ENCODE data around the gene FARSA.

FARSA gene

DNA sequence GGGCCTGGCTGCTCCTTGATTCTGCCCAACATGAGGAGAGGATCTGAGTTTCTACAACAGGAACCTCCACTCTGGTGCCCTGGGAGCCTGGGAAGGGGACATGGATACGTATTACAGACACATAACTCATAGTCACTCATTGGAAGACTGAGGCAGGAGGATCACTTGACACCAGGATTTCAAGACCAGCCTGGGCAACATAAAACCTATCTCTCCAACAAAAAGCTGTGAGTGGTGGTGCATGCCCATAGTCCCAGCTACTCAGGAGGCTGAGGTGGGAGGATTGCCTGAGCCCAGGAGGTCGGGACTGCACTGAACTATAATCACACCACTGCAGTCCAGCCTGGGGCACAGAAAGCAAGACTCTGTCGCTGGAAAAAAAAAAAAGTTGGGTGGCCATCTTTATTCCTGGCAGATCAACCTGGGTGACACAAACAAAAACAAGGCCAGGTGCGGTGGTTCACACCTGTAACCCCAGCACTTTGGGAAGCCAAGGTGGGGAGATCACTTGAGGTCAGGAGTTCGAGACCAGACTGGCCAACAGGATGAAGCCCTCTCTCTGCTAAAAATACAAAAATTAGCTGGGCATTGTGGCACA is 45.4 kb downstream of the FARSA start:
- DNase-seq, result no peak

DNA sequence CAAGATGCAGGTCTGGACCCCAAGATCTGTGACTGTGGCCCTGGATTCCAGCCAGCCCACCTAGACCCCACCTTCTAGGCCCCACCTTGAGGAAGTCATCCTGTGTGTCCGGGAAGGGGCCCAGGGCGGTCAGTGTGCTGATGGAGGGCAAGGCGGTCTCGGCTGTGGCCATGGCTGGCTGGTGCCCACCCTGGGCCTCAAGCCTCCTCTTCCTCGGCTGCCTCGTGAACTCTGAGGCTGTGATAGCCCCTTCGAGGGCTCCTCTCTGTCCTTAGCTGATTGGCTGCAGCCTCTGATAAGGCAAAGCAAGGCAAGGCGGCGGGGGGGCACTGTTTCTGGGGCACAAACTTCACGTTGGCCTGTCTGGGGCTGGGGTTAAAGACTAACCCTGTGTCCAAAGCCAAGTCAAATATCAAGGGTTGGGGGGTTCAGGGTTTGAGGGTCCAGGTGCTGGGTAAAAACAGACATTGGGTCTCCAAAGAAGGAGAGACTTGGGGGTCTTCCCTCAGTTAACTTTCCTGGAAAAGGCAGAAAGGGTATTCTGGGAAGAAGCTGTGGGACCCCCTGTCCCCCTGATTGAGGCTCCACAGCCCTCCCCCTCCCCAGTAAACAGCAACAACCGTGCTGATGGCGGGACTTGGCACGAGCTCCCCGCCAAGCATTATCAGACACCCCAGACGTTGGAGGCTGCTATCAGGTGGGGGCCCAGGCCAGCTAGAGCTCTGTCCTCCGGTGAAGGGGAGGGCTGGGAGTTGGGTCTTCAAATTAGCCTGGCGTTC is 46.4 kb downstream of the FARSA start, which contains the start of gene KLF1:
Gene KLF1 (minus strand): TSS at position 233 of the 779 bp plus-strand sequence. CDS start 61 bp downstream, at position 172.
- no peak for DNase-seq

DNA sequence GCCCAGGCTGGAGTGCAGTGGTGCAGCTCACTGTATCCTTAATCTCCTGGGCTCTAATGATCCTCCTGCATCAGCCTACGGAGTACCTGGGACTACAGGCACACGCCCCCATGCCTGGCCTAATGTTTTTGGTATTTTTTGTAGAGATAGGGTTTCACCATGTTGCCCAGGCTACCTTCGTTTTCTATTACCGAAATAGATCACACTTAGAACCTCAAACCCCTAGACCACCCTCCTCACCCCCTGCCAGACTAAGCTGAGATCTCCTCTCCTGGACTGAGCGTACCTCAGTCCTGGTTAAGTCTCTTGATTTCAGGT is 46.9 kb downstream of the FARSA start:
- DNase-seq, result no peak

DNA sequence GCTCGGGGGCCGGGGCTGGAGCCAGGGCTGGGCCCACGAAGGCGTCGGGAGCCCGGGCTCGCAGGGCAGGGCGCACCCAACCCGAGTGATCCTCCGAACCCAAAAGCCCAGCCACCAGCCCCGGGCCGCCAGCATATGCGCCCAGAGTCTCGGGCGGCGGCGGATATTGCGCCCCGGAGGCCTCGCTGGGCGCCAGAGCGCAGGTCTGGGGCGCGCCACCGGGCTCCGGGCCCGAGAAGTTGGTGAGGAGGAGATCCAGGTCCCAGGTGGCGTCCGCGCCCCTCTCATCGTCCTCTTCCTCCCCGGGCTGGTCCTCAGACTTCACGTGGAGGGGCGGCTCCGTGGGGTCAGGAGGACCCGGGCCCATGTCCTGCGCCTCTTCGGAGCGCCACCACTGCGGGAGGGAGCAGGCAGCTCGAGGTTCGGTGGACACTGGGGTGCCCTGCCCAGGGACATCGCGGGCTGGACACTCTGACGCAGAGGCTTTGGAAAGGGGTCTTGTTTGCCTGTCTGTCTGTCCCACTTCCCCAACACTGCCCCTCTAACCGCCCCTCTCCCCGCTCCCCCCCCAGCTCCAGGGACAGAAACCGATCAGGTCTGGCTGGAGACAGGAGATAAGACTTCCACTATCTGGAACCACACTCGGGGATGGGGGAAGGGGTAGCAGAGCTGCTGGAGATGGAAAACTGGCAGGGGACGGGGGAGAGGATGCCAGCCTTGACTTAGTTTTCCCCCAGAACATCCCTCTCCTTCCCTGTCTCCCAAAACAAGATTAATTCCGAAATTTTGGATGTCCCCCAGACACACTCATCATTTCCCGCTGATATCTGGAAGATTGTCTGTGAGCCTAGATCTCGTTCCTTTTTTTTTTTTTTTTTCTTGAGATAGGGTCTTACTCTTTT is 47.5 kb downstream of the FARSA start:
- no peak for DNase-seq

DNA sequence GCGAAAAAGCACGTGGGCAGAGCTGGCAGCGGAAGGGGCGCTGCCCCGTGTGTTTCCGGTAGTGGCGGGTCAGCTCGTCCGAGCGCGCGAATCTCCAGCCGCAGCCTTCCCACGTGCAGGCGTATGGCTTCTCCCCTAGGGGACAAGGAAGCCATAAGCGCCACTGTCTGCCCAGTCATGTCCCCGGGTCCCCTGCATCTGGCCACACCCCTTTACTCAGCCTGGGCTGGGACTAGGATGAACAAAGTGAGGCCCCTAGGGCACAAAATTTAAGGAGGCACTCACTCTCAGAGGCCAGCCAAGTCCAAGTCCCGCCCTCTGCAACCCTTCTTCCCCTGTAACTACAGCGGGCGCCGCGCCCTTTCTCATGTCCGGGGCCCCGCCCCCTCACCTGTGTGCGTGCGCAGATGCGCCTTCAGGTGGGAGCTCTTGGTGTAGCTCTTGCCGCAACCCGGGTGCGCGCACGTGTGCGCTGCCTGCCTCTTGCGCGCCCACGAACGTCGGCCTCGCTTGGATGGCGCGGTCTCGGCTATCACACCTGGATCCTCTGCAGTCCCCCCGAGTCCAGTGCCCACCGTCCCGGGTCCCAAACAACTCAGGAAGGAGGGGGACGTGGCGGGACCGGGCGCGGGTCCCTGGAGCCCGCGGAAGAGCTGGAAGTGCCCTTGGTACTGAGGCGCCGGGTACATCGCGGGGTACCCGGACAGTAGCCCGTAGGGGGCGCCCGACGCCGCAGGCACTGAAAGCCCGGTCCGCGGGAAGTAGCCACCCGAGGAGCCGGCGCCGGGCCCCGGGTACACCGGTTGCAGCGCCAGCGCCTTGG is 48.4 kb downstream of the FARSA start:
- DNase-seq, result peak; percentile 91

DNA sequence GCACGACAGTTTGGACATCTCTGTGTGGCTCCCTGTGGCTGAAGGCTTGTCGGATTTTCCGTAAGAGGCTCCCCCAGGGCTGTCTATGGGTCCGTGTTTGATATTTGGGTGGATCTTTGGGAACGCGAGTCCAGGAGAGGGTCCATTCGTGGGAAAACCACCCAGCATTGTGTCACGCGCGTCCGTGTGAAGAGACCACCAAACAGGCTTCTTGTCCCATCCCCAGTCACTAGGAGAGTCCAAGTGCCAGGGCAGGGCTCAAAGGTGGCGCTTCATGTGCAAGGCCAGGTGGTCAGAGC is 48.9 kb downstream of the FARSA start:
- DNase-seq, result no peak

DNA sequence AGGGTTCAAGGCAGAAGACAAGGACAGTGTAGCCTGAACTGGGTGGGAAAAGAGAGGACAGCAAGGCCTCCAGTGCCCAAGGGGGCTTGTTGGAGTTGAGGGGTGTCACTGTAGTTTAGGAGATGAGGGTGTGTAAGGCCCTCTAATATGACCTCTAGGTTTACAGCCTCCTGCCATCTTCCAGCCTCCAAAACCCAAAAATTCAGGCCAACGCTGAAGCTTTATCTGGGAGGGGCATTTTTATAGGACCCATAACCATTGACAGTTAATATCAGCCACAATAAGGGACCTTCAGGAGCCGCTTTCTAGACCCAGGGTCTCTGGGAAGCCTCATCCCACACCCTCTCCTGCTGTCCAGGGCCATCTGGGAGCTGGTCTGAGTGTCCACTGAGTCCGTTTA is 49.3 kb downstream of the FARSA start:
- DNase-seq, result no peak

DNA sequence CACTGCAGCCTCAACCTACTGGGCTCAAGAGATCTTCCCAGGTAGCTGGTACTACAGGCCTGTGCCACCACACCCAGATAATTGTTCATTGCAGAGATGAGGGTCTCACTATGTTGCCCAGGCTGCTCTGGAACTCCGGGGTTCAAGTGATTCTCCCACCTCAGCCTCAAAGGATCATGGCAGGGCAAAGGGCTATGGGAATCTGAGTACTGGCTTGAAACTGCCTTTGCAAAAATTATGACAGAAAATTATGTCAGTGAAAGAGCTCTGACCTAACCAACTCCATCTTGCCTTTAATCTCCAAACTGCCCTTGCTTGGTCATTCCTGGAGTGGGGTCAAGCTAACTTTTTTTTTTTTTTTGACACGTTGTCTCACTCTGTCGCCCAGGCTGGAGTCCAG is 50.9 kb downstream of the FARSA start:
- no peak for DNase-seq

DNA sequence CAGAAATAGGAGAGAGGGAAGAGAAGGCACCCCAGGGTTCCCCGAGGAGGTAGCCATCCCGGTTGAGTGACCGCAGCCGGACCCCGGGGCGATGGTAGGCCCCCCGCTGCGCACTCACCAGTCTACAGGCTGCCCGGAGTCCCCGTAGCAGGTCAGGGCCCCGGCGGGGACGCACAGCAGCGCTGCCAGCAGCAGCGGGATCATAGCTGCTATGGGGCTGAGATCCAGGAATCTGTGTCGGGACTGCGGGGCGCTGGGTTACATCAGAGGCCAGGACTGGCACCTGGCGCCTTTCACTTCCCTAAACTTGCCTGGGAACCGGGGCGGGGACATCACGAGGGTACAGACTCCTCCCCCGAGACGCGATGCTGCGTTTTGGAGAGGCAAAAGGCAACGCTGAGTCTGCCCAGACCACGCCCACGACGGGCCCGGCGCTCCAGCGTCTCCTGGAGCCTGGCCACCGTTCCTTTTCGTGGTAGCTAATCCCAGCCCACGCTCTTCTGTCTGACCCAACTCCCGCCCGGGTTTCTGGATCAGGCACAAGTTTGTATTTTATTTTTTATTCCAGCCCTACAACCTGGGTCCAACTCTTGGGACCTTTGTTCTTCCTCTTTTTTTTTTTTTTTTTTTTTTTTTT is 52.2 kb downstream of the FARSA start, which contains the start of gene DNASE2:
Gene DNASE2 (minus strand): TSS at position 278 of the 637 bp plus-strand sequence. CDS start 74 bp downstream, at position 204.
- DNase-seq, result peak; percentile 87

DNA sequence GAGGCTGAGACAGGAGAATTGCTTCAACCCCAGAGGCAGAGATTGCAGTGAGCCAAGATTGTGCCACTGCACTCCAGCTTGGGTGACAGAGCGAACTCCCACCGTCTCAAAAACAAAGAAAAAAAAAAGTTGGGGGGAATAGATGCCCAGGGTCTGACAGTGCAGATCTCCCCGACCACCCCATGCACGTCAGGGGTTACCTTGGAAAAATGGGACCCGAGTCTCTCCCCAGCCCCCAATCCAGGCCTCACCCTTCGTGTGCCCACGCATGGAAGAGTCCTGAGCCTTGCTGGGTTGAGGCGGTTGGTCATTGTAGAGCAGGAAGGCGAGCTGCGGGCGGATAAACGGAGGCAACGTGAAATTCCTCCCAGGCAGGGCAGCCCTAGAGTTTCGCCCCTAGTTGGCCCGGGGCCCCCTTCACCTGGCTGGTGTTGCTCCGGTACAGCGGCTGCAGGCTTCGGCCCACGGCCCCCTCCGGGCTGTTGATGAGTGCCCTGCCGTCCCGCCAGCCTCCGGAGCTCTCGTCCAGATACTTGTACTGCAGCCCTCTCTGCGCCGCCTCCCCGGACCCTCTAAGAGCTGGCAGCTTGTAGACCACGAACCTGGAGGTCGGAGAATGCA is 52.9 kb downstream of the FARSA start:
- no peak for DNase-seq

DNA sequence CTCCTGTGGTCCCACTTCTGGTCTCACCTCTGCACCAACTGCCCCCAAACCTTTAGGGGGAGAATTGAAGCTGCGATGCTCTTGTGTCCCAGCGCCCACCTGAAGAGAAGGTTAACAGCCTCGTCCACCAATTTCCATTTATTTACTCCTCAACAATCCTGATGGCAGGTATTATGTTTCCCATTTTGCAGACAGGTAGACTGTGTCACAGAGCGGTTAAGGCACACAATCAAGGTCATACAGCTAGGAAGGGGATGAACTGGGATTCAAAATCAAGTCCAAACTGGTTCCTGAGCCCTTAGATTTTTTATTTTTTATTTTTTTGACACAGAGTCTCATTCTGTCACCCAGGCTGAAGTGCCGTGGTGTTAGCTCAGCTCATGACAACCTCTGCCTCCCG is 58.4 kb downstream of the FARSA start:
- no peak for DNase-seq

DNA sequence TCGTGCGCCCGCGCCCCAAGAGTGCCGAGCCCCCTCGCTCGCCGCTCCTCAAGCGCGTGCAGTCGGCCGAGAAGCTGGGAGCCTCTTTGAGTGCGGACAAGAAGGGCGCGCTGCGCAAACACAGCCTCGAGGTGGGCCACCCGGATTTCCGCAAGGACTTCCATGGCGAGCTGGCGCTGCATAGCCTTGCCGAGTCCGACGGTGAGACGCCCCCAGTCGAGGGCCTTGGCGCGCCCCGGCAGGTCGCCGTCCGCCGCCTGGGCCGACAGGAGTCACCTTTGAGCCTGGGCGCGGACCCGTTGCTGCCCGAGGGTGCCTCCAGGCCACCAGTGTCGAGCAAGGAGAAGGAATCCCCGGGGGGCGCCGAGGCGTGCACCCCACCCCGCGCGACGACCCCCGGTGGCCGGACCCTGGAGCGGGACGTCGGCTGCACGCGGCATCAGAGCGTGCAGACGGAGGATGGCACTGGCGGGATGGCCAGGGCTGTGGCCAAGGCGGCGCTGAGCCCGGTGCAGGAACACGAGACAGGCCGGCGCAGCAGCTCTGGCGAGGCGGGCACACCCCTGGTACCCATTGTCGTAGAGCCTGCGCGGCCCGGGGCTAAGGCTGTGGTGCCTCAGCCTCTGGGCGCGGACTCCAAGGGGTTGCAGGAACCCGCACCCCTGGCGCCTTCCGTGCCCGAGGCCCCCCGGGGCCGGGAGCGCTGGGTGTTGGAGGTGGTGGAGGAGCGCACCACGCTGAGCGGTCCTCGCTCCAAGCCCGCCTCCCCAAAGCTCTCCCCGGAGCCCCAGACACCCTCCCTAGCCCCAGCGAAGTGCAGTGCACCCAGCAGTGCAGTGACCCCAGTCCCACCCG is 59.4 kb downstream of the FARSA start:
- DNase-seq, result no peak

DNA sequence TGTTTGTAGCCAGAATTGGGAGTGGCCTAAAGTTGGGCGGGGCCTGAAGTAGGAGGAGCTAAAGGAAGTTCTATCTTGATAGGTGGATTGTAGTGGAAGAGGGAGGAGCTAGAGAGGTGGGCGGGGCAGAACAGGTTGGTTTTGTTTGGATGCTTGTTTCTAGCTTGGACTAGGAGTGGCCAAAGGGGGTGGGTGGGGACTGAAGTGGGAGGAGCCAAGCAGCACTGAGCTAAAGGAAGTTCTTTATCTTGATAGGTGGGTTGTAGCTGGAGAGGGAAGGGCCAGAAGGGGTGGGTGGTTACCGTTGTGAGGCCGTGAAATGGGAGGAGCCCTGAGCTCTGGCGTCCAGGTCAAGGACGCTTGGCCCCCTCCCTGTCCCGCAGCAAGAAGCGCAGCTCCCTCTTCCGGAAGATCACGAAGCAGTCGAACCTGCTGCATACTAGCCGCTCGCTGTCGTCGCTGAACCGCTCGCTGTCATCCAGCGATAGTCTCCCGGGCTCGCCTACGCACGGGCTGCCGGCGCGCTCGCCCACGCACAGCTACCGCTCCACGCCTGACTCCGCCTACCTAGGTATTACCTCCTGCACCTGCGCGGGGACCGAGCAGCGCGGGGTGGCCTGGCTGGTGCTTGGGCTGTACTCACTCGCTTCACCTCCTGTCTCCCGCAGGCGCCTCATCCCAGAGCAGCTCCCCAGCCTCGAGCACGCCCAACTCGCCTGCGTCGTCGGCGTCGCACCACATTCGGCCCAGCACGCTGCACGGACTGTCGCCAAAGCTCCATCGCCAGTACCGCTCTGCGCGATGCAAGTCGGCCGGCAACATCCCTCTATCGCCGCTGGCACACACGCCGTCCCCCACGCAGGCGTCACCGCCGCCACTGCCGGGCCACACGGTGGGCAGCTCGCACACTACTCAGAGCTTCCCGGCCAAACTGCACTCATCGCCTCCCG is 60.3 kb downstream of the FARSA start:
- DNase-seq, result peak; percentile 57

All from CD4-positive, alpha-beta T cell treated with Interleukin-4 for 4 hours (primary cell).